ENCODE results near the gene ARL4D. TPM values are rescaled to one million over a fixed set of nuclear protein-coding genes. Genes with fewer than 3 reads are reported as not detected.

The ARL4D gene
- total RNA-seq, 1 donor from 2014 or later: 1.5 TPM

- no peaks in the 10 kb centered on the region for H3K27me3 ChIP-seq (ENCODE audit: control insufficient read depth, insufficient read depth, low read length)
- H3K36me3 ChIP-seq (ENCODE audit: control insufficient read depth, insufficient read depth, low read length): no peaks in the 10 kb centered on the region
- no peak for DNase-seq (ENCODE audit: low read depth)
- H3K4me3 ChIP-seq (ENCODE audit: low read depth, low read length): no peak overlapping the region
- no peak for TF ChIP-seq CTCF (IDR thresholded peaks at IDR 0.05; ENCODE audit: insufficient read depth, low read length, poor library complexity, severe bottlenecking)
Observed at GRCh38 chr17:43395165-43395564, 3.6 kb upstream of the ARL4D start.

GRCh38 chr17:43396491-43397060 lies 2.2 kb upstream of the ARL4D start:
- no peak for TF ChIP-seq CTCF (IDR thresholded peaks at IDR 0.05; ENCODE audit: insufficient read depth, low read length, poor library complexity, severe bottlenecking)
- Histone ChIP-seq H3K4me3 (ENCODE audit: low read depth, low read length) (no peak overlapping the region), H3K36me3 (ENCODE audit: control insufficient read depth, insufficient read depth, low read length) (no peaks in the 10 kb centered on the region), H3K27me3 (ENCODE audit: control insufficient read depth, insufficient read depth, low read length) (no peaks in the 10 kb centered on the region)
- DNase-seq (ENCODE audit: low read depth): no peak

GRCh38 chr17:43399839-43400328 lies 1.1 kb downstream of the ARL4D start:
- H3K36me3 ChIP-seq (ENCODE audit: control insufficient read depth, insufficient read depth, low read length): no peaks in the 10 kb centered on the region
- H3K4me3 ChIP-seq (ENCODE audit: low read depth, low read length): peak overlapping the region; percentile 81
- no peak for TF ChIP-seq CTCF (IDR thresholded peaks at IDR 0.05; ENCODE audit: insufficient read depth, low read length, poor library complexity, severe bottlenecking)
- no peaks in the 10 kb centered on the region for H3K27me3 ChIP-seq (ENCODE audit: control insufficient read depth, insufficient read depth, low read length)
- no peak for DNase-seq (ENCODE audit: low read depth)

GRCh38 chr17:43400943-43401717 lies 2.3 kb downstream of the ARL4D start:
- no peaks in the 10 kb centered on the region for H3K27me3 ChIP-seq (ENCODE audit: control insufficient read depth, insufficient read depth, low read length)
- peak overlapping the region; percentile 81 for H3K4me3 ChIP-seq (ENCODE audit: low read depth, low read length)
- no peaks in the 10 kb centered on the region for H3K36me3 ChIP-seq (ENCODE audit: control insufficient read depth, insufficient read depth, low read length)
- DNase-seq (ENCODE audit: low read depth): peak; percentile 79
- TF ChIP-seq CTCF (IDR thresholded peaks at IDR 0.05; ENCODE audit: insufficient read depth, low read length, poor library complexity, severe bottlenecking): no peak

GRCh38 chr17:43402078-43402477 lies 3.3 kb downstream of the ARL4D start:
- no peaks in the 10 kb centered on the region for H3K27me3 ChIP-seq (ENCODE audit: control insufficient read depth, insufficient read depth, low read length)
- H3K4me3 ChIP-seq (ENCODE audit: low read depth, low read length): no peak overlapping the region
- TF ChIP-seq CTCF (IDR thresholded peaks at IDR 0.05; ENCODE audit: insufficient read depth, low read length, poor library complexity, severe bottlenecking): no peak
- H3K36me3 ChIP-seq (ENCODE audit: control insufficient read depth, insufficient read depth, low read length): no peaks in the 10 kb centered on the region
- no peak for DNase-seq (ENCODE audit: low read depth)
